Kidney epithelial cell (primary cell): ENCODE data around the gene GP1BB. TPM values are rescaled to one million over a fixed set of nuclear protein-coding genes. Genes with fewer than 3 reads are reported as not detected.
"Not testable (repeated sequence)": the region's sequence is repeated elsewhere in the genome, so short reads cannot be mapped to it uniquely, and the experiment has no call there.

Experiments
- DNase-seq: peaks from one replicate; pipeline ENCODE4 v3.0.0-alpha.2; 2010; ENCODE audit warnings: low read depth
- H3K27me3 ChIP-seq: 2 replicates; pipeline ENCODE4 v1.6.0; 2011; ENCODE audit warnings: low read length; ENCODE audit not compliant: control insufficient read depth, insufficient read depth
- H3K36me3 ChIP-seq: 2 replicates; pipeline ENCODE4 v1.5.1; 2011; ENCODE audit warnings: low read length; ENCODE audit not compliant: control insufficient read depth, insufficient read depth
- H3K4me3 ChIP-seq: 2 replicates; pipeline ENCODE4 v1.5.1; 2011; ENCODE audit warnings: low read depth, mild to moderate bottlenecking, control low read depth, low read length
- total RNA-seq: library from RNA; depleted of rRNA; stranded (reverse); fragments of >200 nt; gene quantifications from 2 replicates; pipeline ENCODE4 v1.2.3, GENCODE V29; 2015
- TF ChIP-seq, protein P1 (sequence below): IDR thresholded peaks from 2 replicates; pipeline ENCODE4 v1.5.1; 2011; ENCODE audit warnings: mild to moderate bottlenecking, moderate library complexity, low read length, control low read depth, inconsistent platforms; ENCODE audit not compliant: insufficient read depth, poor library complexity, severe bottlenecking

GP1BB gene
- total RNA-seq, 1 donor from 2014 or later: 0.50 TPM

DNA sequence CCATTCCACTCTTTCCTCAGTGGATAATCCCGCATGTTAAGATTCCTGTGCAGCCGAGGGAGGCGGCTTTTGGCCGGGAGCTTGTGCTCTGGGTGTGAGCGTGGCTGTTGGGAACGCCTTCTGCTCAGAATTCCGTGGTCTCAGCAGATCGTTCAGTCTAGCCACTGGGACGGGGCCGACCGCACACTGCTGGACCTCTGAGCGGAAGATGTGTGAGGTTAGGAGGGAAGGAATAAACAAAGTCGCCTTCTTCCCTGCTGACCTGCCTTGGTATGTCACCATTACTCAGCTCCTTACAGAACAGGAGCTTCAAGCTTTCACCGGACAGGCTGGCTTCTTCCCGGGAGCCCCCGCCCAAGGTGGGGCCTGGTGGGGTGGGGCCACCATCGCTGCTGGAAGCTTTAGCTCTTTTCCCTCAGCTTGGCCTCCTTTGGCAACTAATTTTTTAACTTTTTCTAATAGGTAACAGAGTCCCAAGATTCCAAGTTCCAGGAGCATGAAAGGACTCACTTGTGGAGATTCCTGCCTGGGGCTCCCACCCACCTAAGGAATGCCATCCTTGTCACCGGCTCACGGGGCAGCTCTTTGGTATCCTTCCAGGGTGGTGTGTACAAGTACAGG is 31.5 kb upstream of the GP1BB start:
- no peak overlapping the region for H3K4me3 ChIP-seq
- TF ChIP-seq, protein P1, sequence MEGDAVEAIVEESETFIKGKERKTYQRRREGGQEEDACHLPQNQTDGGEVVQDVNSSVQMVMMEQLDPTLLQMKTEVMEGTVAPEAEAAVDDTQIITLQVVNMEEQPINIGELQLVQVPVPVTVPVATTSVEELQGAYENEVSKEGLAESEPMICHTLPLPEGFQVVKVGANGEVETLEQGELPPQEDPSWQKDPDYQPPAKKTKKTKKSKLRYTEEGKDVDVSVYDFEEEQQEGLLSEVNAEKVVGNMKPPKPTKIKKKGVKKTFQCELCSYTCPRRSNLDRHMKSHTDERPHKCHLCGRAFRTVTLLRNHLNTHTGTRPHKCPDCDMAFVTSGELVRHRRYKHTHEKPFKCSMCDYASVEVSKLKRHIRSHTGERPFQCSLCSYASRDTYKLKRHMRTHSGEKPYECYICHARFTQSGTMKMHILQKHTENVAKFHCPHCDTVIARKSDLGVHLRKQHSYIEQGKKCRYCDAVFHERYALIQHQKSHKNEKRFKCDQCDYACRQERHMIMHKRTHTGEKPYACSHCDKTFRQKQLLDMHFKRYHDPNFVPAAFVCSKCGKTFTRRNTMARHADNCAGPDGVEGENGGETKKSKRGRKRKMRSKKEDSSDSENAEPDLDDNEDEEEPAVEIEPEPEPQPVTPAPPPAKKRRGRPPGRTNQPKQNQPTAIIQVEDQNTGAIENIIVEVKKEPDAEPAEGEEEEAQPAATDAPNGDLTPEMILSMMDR: no peak
- H3K27me3 ChIP-seq: peaks cover 9% of the 10 kb centered on the region
- DNase-seq: peak; percentile 31
- no peaks in the 10 kb centered on the region for H3K36me3 ChIP-seq

DNA sequence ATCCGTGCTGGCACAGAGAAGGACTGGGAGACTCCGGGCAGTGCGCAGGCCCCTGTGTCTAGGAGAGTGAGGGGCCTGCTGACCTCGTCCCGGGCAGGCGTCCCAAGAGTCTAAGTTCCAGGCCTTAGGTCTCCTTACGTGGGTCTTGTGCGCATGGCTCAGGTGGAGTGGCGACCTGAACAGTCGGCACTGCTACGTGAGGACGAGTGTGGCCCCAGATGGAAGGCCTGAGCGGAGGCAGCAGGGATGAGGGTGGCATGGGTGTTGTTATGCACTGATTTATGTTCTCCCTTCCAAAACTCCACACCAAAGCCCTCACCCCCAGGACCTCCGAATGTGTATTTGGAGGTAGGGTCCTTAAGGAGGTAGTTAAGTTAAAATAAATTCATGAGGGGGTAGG is 29.8 kb upstream of the GP1BB start:
- TF ChIP-seq, protein P1: no peak
- H3K36me3 ChIP-seq: no peaks in the 10 kb centered on the region
- peaks cover 2% of the 10 kb centered on the region for H3K27me3 ChIP-seq
- no peak overlapping the region for H3K4me3 ChIP-seq
- DNase-seq: no peak

DNA sequence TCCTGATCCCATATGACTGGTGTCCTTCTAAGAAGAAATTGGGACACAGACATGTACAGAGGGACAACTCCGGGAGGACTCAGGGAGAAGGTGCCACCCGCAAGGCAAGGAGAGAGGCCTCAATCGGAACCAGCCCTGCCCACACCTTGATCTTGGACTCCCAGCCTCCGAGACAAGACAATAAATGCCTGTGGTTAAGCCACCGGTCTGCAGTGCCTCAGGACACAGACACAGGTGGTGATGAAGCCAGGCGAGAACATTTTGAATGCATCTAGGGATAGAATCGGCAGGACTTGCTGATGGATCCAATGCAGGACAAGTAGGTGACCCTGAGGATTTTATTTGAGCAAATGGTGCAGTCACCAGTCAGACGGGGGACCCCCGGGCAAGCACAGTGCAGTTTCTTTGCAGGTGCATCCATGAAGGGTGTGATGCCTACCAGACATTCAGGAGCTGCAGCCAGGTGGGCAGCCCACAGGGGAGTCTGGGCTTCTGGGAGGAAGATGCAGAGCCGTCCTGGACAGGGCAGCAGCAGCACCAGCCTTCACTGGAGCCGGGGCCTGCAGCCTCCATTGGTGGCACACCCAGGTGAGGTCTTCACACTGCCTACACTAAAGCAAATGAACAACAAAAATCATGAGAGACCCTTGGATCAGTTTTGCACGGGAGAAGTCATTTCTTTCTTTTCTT is 29.2 kb upstream of the GP1BB start:
- no peaks in the 10 kb centered on the region for H3K36me3 ChIP-seq
- no peak overlapping the region for H3K4me3 ChIP-seq
- DNase-seq: no peak
- TF ChIP-seq, protein P1: no peak
- H3K27me3 ChIP-seq: no peaks in the 10 kb centered on the region

DNA sequence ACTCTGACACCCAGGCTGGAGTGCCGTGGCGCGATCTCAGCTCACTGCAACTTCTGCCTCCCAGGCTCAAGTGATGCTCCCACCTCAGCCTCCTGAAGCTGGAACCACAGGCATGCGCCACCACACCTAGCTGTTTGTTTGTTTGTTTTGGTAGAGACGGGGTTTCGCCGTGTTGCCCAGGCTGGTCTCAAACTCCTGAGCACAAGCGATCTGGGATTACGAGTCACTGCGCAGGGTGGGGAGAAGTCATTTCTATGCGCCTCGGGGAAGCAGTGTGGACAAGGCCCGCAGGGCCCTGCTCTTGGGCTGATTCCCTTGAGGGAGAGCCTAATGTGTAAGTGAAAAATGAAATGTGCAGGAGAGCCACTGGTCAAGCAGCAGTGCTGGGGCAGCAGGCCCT is 28.6 kb upstream of the GP1BB start:
- H3K36me3 ChIP-seq: no peaks in the 10 kb centered on the region
- DNase-seq: no peak
- TF ChIP-seq, protein P1: no peak
- H3K4me3 ChIP-seq: no peak overlapping the region
- H3K27me3 ChIP-seq: no peaks in the 10 kb centered on the region

DNA sequence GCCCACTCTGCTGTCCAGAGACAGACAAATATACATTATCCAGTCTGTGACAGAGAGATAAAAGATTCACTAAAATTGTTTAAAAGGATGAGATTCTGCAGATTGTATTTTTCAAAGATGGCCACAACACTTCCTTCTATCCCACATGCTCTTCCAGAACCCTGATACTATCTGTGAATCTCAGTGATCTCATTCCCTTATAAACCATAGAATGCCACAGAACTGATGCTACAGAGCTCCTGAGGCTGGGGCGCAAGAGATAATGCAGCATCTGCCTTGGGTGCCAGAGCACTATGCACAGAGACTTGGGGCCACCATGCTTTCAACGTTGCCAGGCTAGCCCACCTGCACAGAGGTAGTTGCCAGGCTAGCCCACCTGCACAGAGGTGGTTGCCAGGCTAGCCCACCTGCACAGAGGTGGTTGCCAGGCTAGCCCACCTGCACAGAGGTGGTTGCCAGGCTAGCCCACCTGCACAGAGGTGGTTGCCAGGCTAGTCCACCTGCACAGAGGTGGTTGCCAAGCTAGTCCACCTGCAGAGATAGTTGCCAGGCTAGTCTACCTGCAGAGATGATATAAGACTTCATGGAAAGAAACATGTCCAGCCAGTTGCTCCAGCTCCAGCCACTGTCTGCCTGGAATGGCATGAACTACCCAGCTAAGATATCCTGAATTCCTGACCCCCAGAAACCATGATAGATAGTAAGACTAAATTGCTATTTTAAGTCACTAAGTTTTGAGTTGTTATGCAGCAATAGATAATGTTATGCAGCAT is 26.6 kb upstream of the GP1BB start:
- Histone ChIP-seq H3K4me3 (no peak overlapping the region), H3K36me3 (no peaks in the 10 kb centered on the region), H3K27me3 (no peaks in the 10 kb centered on the region)
- TF ChIP-seq, protein P1: no peak
- DNase-seq: no peak

DNA sequence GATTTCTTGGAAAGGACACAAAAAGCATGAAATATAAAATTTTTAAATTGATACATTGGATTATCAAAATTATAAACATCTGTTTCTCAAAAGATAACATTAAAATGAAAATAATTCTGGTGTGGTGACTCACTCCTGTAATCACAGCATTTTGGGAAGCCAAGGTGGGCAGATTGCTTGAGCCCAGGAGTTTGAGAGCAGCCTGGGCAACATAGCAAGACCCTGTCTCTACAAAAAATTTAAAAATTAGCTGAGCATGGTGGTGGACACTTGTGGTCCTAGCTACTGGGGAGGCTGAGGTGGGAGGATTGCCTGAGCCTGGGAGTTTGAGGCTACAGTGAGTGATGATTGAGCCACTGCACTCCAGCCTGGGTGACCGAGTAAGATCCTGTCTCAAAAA is 25.5 kb upstream of the GP1BB start:
- H3K36me3 ChIP-seq, H3K27me3 ChIP-seq, DNase-seq, H3K4me3 ChIP-seq: not testable (repeated sequence)
